GM19351 (cell line): ENCODE measurements around the gene LMAN2.
"Not testable (repeated sequence)": the region's sequence is repeated elsewhere in the genome, so short reads cannot be mapped to it uniquely, and the experiment has no call there.

Experiments used
- ATAC-seq: cut with Tn5 transposase; IDR thresholded peaks from one replicate; pipeline ENCODE4 v1.9.1; 2021; ENCODE audit warnings: mild to moderate bottlenecking, moderate library complexity; ENCODE audit not compliant: unreplicated experiment

The LMAN2 gene

GRCh38 chr5:177365845-177366527 is 14.5 kb upstream of the LMAN2 start:
- ATAC-seq: no peak

- peak; percentile 38 for ATAC-seq
Measured at GRCh38 chr5:177364159-177364962, 12.9 kb upstream of the LMAN2 start.

GRCh38 chr5:177363565-177363964 is 12.1 kb upstream of the LMAN2 start:
- no peak for ATAC-seq

- ATAC-seq: no peak
Measured at GRCh38 chr5:177362610-177363507, 11.4 kb upstream of the LMAN2 start.

GRCh38 chr5:177362292-177362609 is 10.8 kb upstream of the LMAN2 start:
- ATAC-seq: no peak

GRCh38 chr5:177361418-177362291 is 10.2 kb upstream of the LMAN2 start:
- ATAC-seq: peak; percentile 23

GRCh38 chr5:177360740-177361139 is 9.3 kb upstream of the LMAN2 start:
- not testable (repeated sequence) for ATAC-seq

GRCh38 chr5:177359860-177360259 is 8.4 kb upstream of the LMAN2 start:
- ATAC-seq: no peak

GRCh38 chr5:177359451-177359851 is 8.0 kb upstream of the LMAN2 start:
- no peak for ATAC-seq

- no peak for ATAC-seq
Measured at GRCh38 chr5:177358370-177358819, 6.9 kb upstream of the LMAN2 start.

- ATAC-seq: peak; percentile 92
Measured at GRCh38 chr5:177357459-177358351, 6.2 kb upstream of the LMAN2 start, which contains the start of gene RGS14. Gene RGS14 (plus strand): TSS chr5:177357924. CDS start chr5:177358025, 101 bp downstream.

- ATAC-seq: no peak
Measured at GRCh38 chr5:177357146-177357458, 5.6 kb upstream of the LMAN2 start.

- no peak for ATAC-seq
Measured at GRCh38 chr5:177356746-177357145, 5.3 kb upstream of the LMAN2 start.

GRCh38 chr5:177355868-177356168 is 4.3 kb upstream of the LMAN2 start:
- ATAC-seq: no peak

- ATAC-seq: no peak
Measured at GRCh38 chr5:177355162-177355867, 3.8 kb upstream of the LMAN2 start.

GRCh38 chr5:177354711-177355110 is 3.2 kb upstream of the LMAN2 start:
- ATAC-seq: no peak

GRCh38 chr5:177354256-177354655 is 2.8 kb upstream of the LMAN2 start:
- no peak for ATAC-seq

GRCh38 chr5:177353093-177353492 is 1.6 kb upstream of the LMAN2 start:
- ATAC-seq: no peak

- ATAC-seq: peak; percentile 13
Measured at GRCh38 chr5:177350776-177351391, 584 bp downstream of the LMAN2 start.
